Measurements from ENCODE around the gene RELN.

DNA sequence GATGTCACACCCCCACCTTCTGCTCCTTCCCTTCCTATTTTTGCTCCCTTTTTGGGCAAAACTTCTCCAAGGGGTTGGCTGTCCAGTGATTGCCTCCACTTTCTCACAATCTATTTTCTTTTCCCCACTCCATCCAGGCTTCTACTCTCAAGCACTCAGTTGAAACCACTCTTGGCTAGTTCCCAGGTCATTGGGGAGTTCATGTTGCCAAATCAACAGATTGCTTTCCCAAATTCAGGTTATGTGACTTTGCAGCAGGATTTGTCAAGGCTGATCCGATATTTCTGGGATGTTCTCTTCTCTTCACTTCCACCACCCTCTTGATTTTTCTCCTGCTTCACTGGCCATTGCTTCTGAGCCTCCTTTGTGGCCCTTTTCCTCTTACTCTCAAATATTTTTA, 284.8 kb downstream of the RELN start:
- TF ChIP-seq ZNF830 (tag by site-specific recombination; IDR thresholded peaks at IDR 0.05; ENCODE audit: low read depth): no peak
- TF ChIP-seq MYNN (tag by site-specific recombination; IDR thresholded peaks at IDR 0.05; ENCODE audit: borderline replicate concordance): no peak
- TF ChIP-seq, protein P1, sequence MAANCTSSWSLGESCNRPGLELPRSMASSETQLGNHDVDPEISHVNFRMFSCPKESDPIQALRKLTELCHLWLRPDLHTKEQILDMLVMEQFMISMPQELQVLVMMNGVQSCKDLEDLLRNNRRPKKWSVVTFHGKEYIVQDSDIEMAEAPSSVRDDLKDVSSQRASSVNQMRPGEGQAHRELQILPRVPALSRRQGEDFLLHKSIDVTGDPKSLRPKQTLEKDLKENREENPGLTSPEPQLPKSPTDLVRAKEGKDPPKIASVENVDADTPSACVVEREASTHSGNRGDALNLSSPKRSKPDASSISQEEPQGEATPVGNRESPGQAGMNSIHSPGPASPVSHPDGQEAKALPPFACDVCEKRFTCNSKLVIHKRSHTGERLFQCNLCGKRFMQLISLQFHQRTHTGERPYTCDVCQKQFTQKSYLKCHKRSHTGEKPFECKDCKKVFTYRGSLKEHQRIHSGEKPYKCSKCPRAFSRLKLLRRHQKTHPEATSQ (tag by site-specific recombination; IDR thresholded peaks at IDR 0.05): no peak
- no peak for TF ChIP-seq YY2 (tag by site-specific recombination; IDR thresholded peaks at IDR 0.05)
- TF ChIP-seq, protein P2, sequence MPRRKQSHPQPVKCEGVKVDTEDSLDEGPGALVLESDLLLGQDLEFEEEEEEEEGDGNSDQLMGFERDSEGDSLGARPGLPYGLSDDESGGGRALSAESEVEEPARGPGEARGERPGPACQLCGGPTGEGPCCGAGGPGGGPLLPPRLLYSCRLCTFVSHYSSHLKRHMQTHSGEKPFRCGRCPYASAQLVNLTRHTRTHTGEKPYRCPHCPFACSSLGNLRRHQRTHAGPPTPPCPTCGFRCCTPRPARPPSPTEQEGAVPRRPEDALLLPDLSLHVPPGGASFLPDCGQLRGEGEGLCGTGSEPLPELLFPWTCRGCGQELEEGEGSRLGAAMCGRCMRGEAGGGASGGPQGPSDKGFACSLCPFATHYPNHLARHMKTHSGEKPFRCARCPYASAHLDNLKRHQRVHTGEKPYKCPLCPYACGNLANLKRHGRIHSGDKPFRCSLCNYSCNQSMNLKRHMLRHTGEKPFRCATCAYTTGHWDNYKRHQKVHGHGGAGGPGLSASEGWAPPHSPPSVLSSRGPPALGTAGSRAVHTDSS (tag by site-specific recombination; IDR thresholded peaks at IDR 0.05): no peak
- TF ChIP-seq, protein P3, sequence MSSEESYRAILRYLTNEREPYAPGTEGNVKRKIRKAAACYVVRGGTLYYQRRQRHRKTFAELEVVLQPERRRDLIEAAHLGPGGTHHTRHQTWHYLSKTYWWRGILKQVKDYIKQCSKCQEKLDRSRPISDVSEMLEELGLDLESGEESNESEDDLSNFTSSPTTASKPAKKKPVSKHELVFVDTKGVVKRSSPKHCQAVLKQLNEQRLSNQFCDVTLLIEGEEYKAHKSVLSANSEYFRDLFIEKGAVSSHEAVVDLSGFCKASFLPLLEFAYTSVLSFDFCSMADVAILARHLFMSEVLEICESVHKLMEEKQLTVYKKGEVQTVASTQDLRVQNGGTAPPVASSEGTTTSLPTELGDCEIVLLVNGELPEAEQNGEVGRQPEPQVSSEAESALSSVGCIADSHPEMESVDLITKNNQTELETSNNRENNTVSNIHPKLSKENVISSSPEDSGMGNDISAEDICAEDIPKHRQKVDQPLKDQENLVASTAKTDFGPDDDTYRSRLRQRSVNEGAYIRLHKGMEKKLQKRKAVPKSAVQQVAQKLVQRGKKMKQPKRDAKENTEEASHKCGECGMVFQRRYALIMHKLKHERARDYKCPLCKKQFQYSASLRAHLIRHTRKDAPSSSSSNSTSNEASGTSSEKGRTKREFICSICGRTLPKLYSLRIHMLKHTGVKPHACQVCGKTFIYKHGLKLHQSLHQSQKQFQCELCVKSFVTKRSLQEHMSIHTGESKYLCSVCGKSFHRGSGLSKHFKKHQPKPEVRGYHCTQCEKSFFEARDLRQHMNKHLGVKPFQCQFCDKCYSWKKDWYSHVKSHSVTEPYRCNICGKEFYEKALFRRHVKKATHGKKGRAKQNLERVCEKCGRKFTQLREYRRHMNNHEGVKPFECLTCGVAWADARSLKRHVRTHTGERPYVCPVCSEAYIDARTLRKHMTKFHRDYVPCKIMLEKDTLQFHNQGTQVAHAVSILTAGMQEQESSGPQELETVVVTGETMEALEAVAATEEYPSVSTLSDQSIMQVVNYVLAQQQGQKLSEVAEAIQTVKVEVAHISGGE (tag by site-specific recombination; conservative IDR thresholded peaks at IDR 0.05; ENCODE audit: low read depth): no peak
- TF ChIP-seq, protein P4, sequence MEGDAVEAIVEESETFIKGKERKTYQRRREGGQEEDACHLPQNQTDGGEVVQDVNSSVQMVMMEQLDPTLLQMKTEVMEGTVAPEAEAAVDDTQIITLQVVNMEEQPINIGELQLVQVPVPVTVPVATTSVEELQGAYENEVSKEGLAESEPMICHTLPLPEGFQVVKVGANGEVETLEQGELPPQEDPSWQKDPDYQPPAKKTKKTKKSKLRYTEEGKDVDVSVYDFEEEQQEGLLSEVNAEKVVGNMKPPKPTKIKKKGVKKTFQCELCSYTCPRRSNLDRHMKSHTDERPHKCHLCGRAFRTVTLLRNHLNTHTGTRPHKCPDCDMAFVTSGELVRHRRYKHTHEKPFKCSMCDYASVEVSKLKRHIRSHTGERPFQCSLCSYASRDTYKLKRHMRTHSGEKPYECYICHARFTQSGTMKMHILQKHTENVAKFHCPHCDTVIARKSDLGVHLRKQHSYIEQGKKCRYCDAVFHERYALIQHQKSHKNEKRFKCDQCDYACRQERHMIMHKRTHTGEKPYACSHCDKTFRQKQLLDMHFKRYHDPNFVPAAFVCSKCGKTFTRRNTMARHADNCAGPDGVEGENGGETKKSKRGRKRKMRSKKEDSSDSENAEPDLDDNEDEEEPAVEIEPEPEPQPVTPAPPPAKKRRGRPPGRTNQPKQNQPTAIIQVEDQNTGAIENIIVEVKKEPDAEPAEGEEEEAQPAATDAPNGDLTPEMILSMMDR (tag by site-specific recombination; IDR thresholded peaks at IDR 0.05): no peak
- no peak for TF ChIP-seq ZNF24 (tag by site-specific recombination; IDR thresholded peaks at IDR 0.05)
- TF ChIP-seq ZNF324 (tag by site-specific recombination; IDR thresholded peaks at IDR 0.05): no peak
- no peak for TF ChIP-seq ZNF560 (tag by site-specific recombination; IDR thresholded peaks at IDR 0.05; ENCODE audit: borderline replicate concordance)
- no peak for TF ChIP-seq YY1 (tag by site-specific recombination; IDR thresholded peaks at IDR 0.05)

All from HEK293 (cell line).